Prostate gland (tissue), 2 donors: ENCODE results near the gene PARVG. TPM values are rescaled to one million over a fixed set of nuclear protein-coding genes. Genes with fewer than 3 reads are reported as not detected.

Experiments used
- DNase-seq: peaks from one replicate; pipeline ENCODE4 v3.0.0-alpha.2; 2019; ENCODE audit warnings: low spot score
- H3K27ac ChIP-seq, 2 donors: fragments of 200-600 bp; sonication (generic); 2 replicates each; pipeline ENCODE4 v1.5.1; 2017 to 2019
- H3K27me3 ChIP-seq: fragments of 200-600 bp; sonication (generic); replicated peaks from 2 replicates; pipeline ENCODE4 v1.5.1; 2019; ENCODE audit not compliant: insufficient read depth
- H3K36me3 ChIP-seq, 2 donors: fragments of 200-600 bp; sonication (generic); 1 replicate in 1 of 2; 2 replicates in 1 of 2; pipeline versions ENCODE4 v1.5.1 to v1.8.1; 2017 to 2019
- H3K4me1 ChIP-seq: fragments of 200-600 bp; sonication (generic); replicated peaks from 2 replicates; pipeline ENCODE4 v1.5.1; 2019
- H3K4me3 ChIP-seq, 2 donors: fragments of 200-600 bp; sonication (generic); 2 replicates each; pipeline ENCODE4 v1.5.1; 2017 to 2019
- H3K9me3 ChIP-seq: fragments of 200-600 bp; sonication (generic); 2 replicates; pipeline ENCODE4 v1.5.1; 2017
- POLR2A ChIP-seq: fragments of 450-650 bp; IDR thresholded peaks from one replicate; pipeline ENCODE4 v1.6.1; 2016; ENCODE audit warnings: antibody characterized with exemption, mild to moderate bottlenecking
- POLR2AphosphoS5 ChIP-seq: sonication (generic); formaldehyde crosslinking; IDR thresholded peaks from one replicate; pipeline ENCODE4 v1.6.1; 2017; ENCODE audit warnings: antibody characterized with exemption
- WGBS: methylation state at CpG from one replicate; pipeline ENCODE4 v1.1.5; 2018; 5-methylcytosine and 5-hydroxymethylcytosine counted together
- intact Hi-C: fragments of 100-400 bp; cut with DNase I; formaldehyde crosslinking; loops from one replicate; pipeline ENCODE4 v1.14.2; 2022
- total RNA-seq, 2 donors: library from RNA; depleted of rRNA; stranded (reverse); fragments of >200 nt; gene quantifications; one replicate each; pipeline ENCODE4 v1.1.0, GENCODE V29; 2016
- TF ChIP-seq, protein P1 (sequence below), 4 experiments: fragments of 200-600 bp in 2 of 4; fragments of 450-650 bp in 2 of 4; sonication (generic) in 2 of 4; IDR thresholded peaks; 1 replicate in 3 of 4; 2 replicates in 1 of 4; pipeline ENCODE4 v1.5.1; 2016 to 2019; ENCODE audit warnings: antibody characterized with exemption in 4 of 4, mild to moderate bottlenecking in 2 of 4, moderate library complexity in 2 of 4

Gene PARVG
- total RNA-seq, 2 donors from 2014 or later: 1.2 to 13.5 TPM

DNA sequence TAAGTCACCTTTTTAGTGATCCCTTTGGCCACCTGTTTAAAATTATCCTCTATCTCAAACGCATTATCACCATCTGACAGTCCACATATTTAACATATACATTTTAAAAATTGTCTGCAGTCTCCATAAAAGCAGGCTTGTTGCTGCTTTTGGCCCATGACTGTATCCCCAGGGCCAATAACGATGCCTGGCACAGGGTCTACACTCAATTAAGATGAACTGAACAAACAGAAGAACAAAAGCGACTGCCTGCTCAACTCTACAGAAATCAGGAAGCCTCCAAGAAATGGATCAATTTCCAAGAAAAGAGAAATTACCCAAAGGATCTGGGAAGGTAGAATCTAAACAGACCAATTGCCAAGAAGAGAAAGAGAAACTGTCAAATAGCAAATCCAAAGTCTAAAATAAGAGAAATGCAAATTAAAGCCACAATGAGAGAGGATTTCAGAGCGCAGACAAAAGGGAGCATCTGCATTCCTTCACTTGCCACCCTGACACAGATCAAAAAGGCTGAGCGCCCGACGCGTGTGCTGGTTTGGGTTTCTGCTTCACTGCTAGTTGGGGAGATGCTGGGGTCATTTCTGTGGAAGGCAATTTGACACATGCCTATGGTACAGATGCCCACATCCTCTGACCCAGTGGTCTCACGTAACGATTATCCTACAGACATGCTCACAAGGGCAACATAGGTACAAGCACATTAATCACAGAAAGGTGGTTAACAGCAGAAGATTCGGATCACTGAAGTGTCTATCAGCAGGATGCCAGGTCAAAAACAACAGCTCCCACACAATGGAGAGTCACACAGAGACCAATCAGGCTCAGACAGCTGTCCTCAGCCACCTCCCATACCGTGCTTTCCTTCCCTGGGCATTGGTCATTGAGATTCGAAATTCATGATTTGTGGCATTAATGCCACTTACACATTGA is 76.1 kb downstream of the PARVG start:
- H3K9me3 ChIP-seq: no peaks in the 10 kb centered on the region
- intact Hi-C loops: no loop called here
- 41% methylated on average over 13 of the region's 13 CpGs for WGBS
- no peak for TF ChIP-seq POLR2AphosphoS5
- TF ChIP-seq, protein P1, sequence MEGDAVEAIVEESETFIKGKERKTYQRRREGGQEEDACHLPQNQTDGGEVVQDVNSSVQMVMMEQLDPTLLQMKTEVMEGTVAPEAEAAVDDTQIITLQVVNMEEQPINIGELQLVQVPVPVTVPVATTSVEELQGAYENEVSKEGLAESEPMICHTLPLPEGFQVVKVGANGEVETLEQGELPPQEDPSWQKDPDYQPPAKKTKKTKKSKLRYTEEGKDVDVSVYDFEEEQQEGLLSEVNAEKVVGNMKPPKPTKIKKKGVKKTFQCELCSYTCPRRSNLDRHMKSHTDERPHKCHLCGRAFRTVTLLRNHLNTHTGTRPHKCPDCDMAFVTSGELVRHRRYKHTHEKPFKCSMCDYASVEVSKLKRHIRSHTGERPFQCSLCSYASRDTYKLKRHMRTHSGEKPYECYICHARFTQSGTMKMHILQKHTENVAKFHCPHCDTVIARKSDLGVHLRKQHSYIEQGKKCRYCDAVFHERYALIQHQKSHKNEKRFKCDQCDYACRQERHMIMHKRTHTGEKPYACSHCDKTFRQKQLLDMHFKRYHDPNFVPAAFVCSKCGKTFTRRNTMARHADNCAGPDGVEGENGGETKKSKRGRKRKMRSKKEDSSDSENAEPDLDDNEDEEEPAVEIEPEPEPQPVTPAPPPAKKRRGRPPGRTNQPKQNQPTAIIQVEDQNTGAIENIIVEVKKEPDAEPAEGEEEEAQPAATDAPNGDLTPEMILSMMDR (IDR thresholded peaks at IDR 0.05): no peak
- TF ChIP-seq POLR2A: no peak
- no peaks in the 10 kb centered on the region for H3K36me3 ChIP-seq
- no peak overlapping the region for H3K27ac ChIP-seq
- no peaks in the 10 kb centered on the region for H3K4me1 ChIP-seq
- no peaks in the 10 kb centered on the region for H3K27me3 ChIP-seq
- no peak for DNase-seq
- H3K4me3 ChIP-seq: no peak overlapping the region

Other genes starting within 250 kb of the PARVG start
- gene SAMM50, start 225.5 kb upstream of the PARVG start, total RNA-seq: 10 to 100 TPM; 32.3 to 43.2 TPM
- gene PARVB, start 156.6 kb upstream of the PARVG start, total RNA-seq: 10 to 100 TPM; 11.7 to 28.4 TPM
- 1 to 10 TPM; 1.8 to 7.8 TPM for gene SHISAL1, start 132.0 kb downstream of the PARVG start, total RNA-seq